Activated CD8-positive, alpha-beta T cell treated with anti-CD3 and anti-CD28 coated beads for 36 hours (primary cell): ENCODE data around the gene JAGN1. TPM values are rescaled to one million over a fixed set of nuclear protein-coding genes. Genes with fewer than 3 reads are reported as not detected.
"Not testable (repeated sequence)": the region's sequence is repeated elsewhere in the genome, so short reads cannot be mapped to it uniquely, and the experiment has no call there.

Experiments
- ATAC-seq: fragments of 200-7000 bp; cut with Tn5 transposase; one replicate; pipeline ENCODE4 v1.10.0; 2021; ENCODE audit warnings: mild to moderate bottlenecking, moderate library complexity
- CTCF ChIA-PET: fragments of 350-600 bp; sonication (Branson Sonifier 250); formaldehyde crosslinking; loops from one replicate; lab custom pipeline; 2021; ENCODE audit warnings: antibody characterized with exemption; lab: Charles Lee
- POLR2A ChIA-PET: fragments of 350-600 bp; sonication (Branson Sonifier 250); formaldehyde crosslinking; loops from one replicate; lab custom pipeline; 2021; ENCODE audit warnings: antibody characterized with exemption; lab: Charles Lee
- DNase-seq: peaks from one replicate; pipeline ENCODE4 v3.0.0-alpha.2; 2020
- H3K27ac Mint-ChIP-seq: one replicate; pipeline ENCODE4 v1.8.0; 2021; ENCODE audit warnings: mild to moderate bottlenecking, mixed read lengths
- H3K27me3 Mint-ChIP-seq: one replicate; pipeline ENCODE4 v1.8.0; 2021; ENCODE audit warnings: mixed read lengths
- H3K36me3 Mint-ChIP-seq: one replicate; pipeline ENCODE4 v1.8.0; 2021; ENCODE audit warnings: low read depth, mixed read lengths
- H3K4me1 Mint-ChIP-seq: one replicate; pipeline ENCODE4 v1.8.0; 2021; ENCODE audit warnings: low read depth, mixed read lengths
- H3K4me3 Mint-ChIP-seq: one replicate; pipeline ENCODE4 v1.8.0; 2021; ENCODE audit warnings: mild to moderate bottlenecking, moderate library complexity, mixed read lengths
- H3K9me3 Mint-ChIP-seq: one replicate; pipeline ENCODE4 v1.8.0; 2021; ENCODE audit warnings: mixed read lengths
- CTCF ChIP-seq: fragments of 200-600 bp; IDR thresholded peaks from one replicate; pipeline ENCODE4 v1.8.0; 2022; ENCODE audit warnings: antibody characterized with exemption, mild to moderate bottlenecking
- intact Hi-C: fragments of 100-400 bp; cut with micrococcal nuclease; formaldehyde crosslinking; loops from one replicate; pipeline ENCODE4 v1.10.0; 2022
- total RNA-seq, 2 experiments: library from RNA; stranded (reverse); gene quantifications; one replicate each; pipeline ENCODE4 v1.2.3, GENCODE V29; 2021

Gene JAGN1
- total RNA-seq, 2 experiments from 2014 or later: 29.7 to 30.3 TPM

GRCh38 chr3:9898467-9899241 is 8.2 kb downstream of the JAGN1 start:
- DNase-seq (peak; percentile 17), ATAC-seq (no peak)
- no peak for TF ChIP-seq CTCF
- Mint-ChIP-seq H3K36me3 (peaks cover 15% of the 10 kb centered on the region), H3K9me3 (peaks cover 3% of the 10 kb centered on the region), H3K27me3 (no peaks in the 10 kb centered on the region), H3K4me3 (no peak overlapping the region), H3K4me1 (peaks cover 54% of the 10 kb centered on the region), H3K27ac (peak overlapping the region; percentile 47)
- ChIA-PET POLR2A (interaction anchor here (1.0 kb wide), 1 partner anchor 11 kb away, joined by 4 read pairs; no protein-coding TSS in a partner anchor), CTCF (no interaction called here)
- intact Hi-C loops: no loop called here

GRCh38 chr3:9899289-9899791 is 8.9 kb downstream of the JAGN1 start:
- peaks cover 9% of the 10 kb centered on the region for H3K36me3 Mint-ChIP-seq
- no peak for DNase-seq
- H3K9me3 Mint-ChIP-seq: peaks cover 3% of the 10 kb centered on the region
- CTCF ChIA-PET: no interaction called here
- H3K27me3 Mint-ChIP-seq: no peaks in the 10 kb centered on the region
- intact Hi-C loops: no loop called here
- H3K4me3 Mint-ChIP-seq: no peak overlapping the region
- no peak for TF ChIP-seq CTCF
- POLR2A ChIA-PET: no interaction called here
- H3K27ac Mint-ChIP-seq: no peak overlapping the region
- peaks cover 50% of the 10 kb centered on the region for H3K4me1 Mint-ChIP-seq
- ATAC-seq: no peak

- CTCF ChIA-PET: interaction anchor here (1.5 kb wide), 1 partner anchor 30 kb away, joined by 4 read pairs; no protein-coding TSS in a partner anchor
- intact Hi-C loops, ATAC-seq, H3K36me3 Mint-ChIP-seq, H3K4me3 Mint-ChIP-seq, DNase-seq, H3K9me3 Mint-ChIP-seq, H3K27me3 Mint-ChIP-seq, H3K27ac Mint-ChIP-seq: not testable (repeated sequence)
- POLR2A ChIA-PET: interaction anchor here (2.3 kb wide), 1 partner anchor 10 kb away, joined by 10 read pairs; the partner anchor contains the start of gene JAGN1
- H3K4me1 Mint-ChIP-seq: peaks cover 41% of the 10 kb centered on the region
These were observed 10.6 kb downstream of the JAGN1 start for GRCh38 chr3:9900965-9901415.

GRCh38 chr3:9901967-9902366 is 11.6 kb downstream of the JAGN1 start:
- Mint-ChIP-seq H3K4me1 (peaks cover 40% of the 10 kb centered on the region), H3K36me3 (no peaks in the 10 kb centered on the region), H3K4me3 (no peak overlapping the region), H3K9me3 (no peaks in the 10 kb centered on the region), H3K27ac (peak overlapping the region; percentile 73), H3K27me3 (no peaks in the 10 kb centered on the region)
- no peak for TF ChIP-seq CTCF
- CTCF ChIA-PET: interaction anchor here (1.4 to 2.1 kb wide), 5 partner anchors 8 to 44 kb away, joined by 4 to 8 read pairs (median 4); partner anchors contain the start of gene CRELD1
- DNase-seq: peak; percentile 39
- POLR2A ChIA-PET: interaction anchor here (0.7 to 2.3 kb wide), 5 partner anchors 8 to 50 kb away, joined by 3 to 14 read pairs (median 4); partner anchors contain the start of genes JAGN1 and PRRT3
- intact Hi-C loops: no loop called here
- peak; percentile 55 for ATAC-seq

DNA sequence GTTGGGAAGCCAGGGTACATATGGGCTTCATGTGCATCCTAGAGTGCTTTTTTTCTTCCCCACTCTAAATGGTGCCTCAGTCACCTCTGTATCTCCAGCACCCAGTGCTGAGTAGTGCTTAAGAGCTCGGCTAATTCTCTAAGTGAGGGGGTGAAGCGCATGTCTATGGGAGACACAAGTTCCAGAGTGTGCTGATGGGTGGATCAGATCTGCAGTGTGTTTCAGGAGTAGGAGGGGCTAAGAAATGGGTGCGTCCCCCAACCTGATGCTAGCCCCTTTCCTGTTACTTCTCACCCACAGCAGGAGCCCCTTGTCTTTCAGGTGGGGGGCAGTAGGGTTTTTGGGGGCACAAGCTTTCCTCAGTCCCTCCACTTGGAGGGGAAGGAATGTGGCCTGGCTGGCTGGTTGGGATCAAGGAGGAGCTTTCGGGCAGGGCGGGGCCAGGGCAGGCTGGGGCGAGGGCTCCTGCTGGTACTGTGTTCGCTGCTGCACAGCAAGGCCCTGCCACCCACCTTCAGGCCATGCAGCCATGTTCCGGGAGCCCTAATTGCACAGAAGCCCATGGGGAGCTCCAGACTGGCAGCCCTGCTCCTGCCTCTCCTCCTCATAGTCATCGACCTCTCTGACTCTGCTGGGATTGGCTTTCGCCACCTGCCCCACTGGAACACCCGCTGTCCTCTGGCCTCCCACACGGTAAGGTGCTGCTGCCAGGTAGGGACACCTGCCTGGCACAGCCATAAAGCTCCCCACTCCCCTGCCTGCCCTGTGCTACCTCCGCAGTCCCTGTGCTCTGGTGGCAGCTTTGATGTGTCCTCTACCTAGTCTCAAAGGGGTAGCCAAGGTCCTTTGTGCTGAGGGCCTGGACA is 12.2 kb downstream of the JAGN1 start, which contains the start of gene IL17RE:
Gene IL17RE, plus strand, starts transcription at position 477 of the 866 bp plus-strand sequence. Its CDS starts 85 bp downstream, at position 562.
- no peaks in the 10 kb centered on the region for H3K27me3 Mint-ChIP-seq
- peak; percentile 43 for DNase-seq
- no peaks in the 10 kb centered on the region for H3K36me3 Mint-ChIP-seq
- ChIA-PET POLR2A (interaction anchor here (0.7 to 2.3 kb wide), 5 partner anchors 9 to 49 kb away, joined by 3 to 14 read pairs (median 4); partner anchors contain the start of genes JAGN1 and PRRT3), CTCF (interaction anchor here (0.8 to 2.1 kb wide), 6 partner anchors 9 to 44 kb away, joined by 3 to 8 read pairs (median 4); partner anchors contain the start of gene CRELD1)
- intact Hi-C loops: no loop called here
- peak within 1 kb of the TSS; percentile 46 for H3K4me3 Mint-ChIP-seq
- no peaks in the 10 kb centered on the region for H3K9me3 Mint-ChIP-seq
- no peak for TF ChIP-seq CTCF
- peak; percentile 82 for ATAC-seq
- H3K4me1 Mint-ChIP-seq: peaks cover 40% of the 10 kb centered on the region
- H3K27ac Mint-ChIP-seq: peak within 1 kb of the TSS; percentile 73
